Measurements from ENCODE around the gene PLEKHG3. TPM values are rescaled to one million over a fixed set of nuclear protein-coding genes. Genes with fewer than 3 reads are reported as not detected.

Gene PLEKHG3
- total RNA-seq (10 to 100 TPM; 14.5 to 14.7 TPM), polyA plus RNA-seq (10 to 100 TPM in 1 of 2 donors, 1 to 10 TPM in 1; 8.4 to 21.3 TPM)

DNA sequence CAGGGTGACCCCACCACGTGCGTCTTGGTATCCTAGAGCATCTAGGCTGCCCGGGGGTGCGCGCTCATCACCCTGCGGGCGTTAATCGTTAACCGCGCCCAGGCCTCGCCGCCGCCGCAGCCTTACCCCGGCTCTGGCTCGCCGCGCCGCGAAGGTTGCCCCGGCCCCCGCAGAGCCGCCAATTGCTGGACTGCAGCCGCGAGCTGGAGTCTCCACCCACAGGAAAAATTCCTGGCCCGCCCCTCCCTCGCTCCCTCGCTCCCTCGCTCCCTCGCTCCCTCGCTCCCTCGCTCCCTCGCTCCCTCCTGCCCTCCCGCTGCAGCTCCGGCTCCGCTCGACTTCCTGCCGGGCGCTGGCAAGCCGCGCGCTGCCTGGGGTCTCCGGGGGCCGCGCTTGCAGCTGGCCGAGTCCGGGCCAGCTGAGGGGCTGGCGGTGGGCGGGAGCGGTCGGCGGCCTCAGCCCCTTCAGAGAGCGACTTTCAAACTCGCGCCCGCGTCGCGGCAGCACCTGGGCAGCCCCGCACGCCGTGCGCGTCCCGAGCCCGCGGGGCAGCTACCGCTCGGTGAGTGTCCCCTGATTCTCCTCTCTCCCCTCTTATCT, at the start of gene PLEKHG3:
TSS of gene PLEKHG3 (plus strand) at position 282 of the 600 bp plus-strand sequence. CDS start 23,208 bp downstream, outside the sequence.
- Histone ChIP-seq H3K36me3 (ENCODE audit: control insufficient read depth in 4 of 4, insufficient read depth in 3 of 4, low read depth in 1 of 4, low read length in 3 of 4) (no peaks in the 10 kb centered on the region), H3K9ac (ENCODE audit: low read depth in 1 of 2, low read length in 2 of 2) (peak within 1 kb of the TSS; percentile 56 to 66), H3K27ac (ENCODE audit: low read depth in 1 of 2, low read length in 2 of 2) (peak within 1 kb of the TSS; percentile 90 to 91), H3K4me1 (ENCODE audit: control insufficient read depth in 4 of 4, insufficient read depth in 4 of 4, low read length in 3 of 4) (peaks cover 27 to 50% (median 44%) of the 10 kb centered on the region in 4 donors), H3K4me3 (ENCODE audit: low read depth in 1 of 3, low read length in 3 of 3) (peak within 1 kb of the TSS; percentile 70 to 76 (median 73)), H3K27me3 (ENCODE audit: control insufficient read depth in 4 of 4, insufficient read depth in 4 of 4, low read length in 3 of 4) (no peaks in the 10 kb centered on the region), H3K9me3 (ENCODE audit: control insufficient read depth in 4 of 4, low read length in 3 of 4) (no peaks in the 10 kb centered on the region)
- TF ChIP-seq RAD21 (IDR thresholded peaks at IDR 0.05): peak; percentile 13 to 52
- peak in 1 of 2 donors; percentile 20 for TF ChIP-seq EGR1 (IDR thresholded peaks at IDR 0.05; ENCODE audit: low read depth in 2 of 2)
- TF ChIP-seq, protein P1, sequence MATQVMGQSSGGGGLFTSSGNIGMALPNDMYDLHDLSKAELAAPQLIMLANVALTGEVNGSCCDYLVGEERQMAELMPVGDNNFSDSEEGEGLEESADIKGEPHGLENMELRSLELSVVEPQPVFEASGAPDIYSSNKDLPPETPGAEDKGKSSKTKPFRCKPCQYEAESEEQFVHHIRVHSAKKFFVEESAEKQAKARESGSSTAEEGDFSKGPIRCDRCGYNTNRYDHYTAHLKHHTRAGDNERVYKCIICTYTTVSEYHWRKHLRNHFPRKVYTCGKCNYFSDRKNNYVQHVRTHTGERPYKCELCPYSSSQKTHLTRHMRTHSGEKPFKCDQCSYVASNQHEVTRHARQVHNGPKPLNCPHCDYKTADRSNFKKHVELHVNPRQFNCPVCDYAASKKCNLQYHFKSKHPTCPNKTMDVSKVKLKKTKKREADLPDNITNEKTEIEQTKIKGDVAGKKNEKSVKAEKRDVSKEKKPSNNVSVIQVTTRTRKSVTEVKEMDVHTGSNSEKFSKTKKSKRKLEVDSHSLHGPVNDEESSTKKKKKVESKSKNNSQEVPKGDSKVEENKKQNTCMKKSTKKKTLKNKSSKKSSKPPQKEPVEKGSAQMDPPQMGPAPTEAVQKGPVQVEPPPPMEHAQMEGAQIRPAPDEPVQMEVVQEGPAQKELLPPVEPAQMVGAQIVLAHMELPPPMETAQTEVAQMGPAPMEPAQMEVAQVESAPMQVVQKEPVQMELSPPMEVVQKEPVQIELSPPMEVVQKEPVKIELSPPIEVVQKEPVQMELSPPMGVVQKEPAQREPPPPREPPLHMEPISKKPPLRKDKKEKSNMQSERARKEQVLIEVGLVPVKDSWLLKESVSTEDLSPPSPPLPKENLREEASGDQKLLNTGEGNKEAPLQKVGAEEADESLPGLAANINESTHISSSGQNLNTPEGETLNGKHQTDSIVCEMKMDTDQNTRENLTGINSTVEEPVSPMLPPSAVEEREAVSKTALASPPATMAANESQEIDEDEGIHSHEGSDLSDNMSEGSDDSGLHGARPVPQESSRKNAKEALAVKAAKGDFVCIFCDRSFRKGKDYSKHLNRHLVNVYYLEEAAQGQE (IDR thresholded peaks at IDR 0.05): peak; percentile 61
- no peak for TF ChIP-seq TAF1 (conservative IDR thresholded peaks at IDR 0.05)
- TF ChIP-seq HNF4G (IDR thresholded peaks at IDR 0.05): no peak
- TF ChIP-seq FOXA1 (IDR thresholded peaks at IDR 0.05): no peak
- TF ChIP-seq YY1 (IDR thresholded peaks at IDR 0.05): no peak
- TF ChIP-seq FOXA2 (IDR thresholded peaks at IDR 0.05): no peak
- TF ChIP-seq SP1 (IDR thresholded peaks at IDR 0.05): peak; percentile 61
- peak in 1 of 2 donors; percentile 43 for TF ChIP-seq HNF4A (conservative IDR thresholded peaks at IDR 0.05)
- peak; percentile 70 for DNase-seq (ENCODE audit: low spot score)
- WGBS: under 1% methylated on average over 69 of the region's 69 CpGs

DNA sequence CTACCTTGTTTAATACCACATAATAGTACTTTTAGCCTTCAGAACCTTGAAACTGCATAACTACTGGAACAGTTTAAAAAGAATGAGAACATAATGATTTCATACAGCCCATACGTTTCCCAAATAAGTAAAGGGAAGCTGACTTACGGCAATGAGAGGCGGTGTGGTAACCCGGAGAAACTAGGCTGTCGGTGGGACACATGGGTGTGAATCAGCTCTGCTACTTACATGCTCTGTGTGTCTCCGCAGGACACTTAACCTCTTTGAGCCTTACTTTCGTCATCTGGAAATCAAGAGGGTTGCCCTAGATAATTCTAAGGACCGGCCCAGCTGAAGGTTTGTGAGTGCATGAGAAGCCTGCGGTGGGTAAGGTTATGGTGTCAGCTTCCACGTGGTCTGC, 49.3 kb upstream of the PLEKHG3 start:
- Histone ChIP-seq H3K4me3 (ENCODE audit: low read depth in 1 of 3, low read length in 3 of 3) (no peak overlapping the region), H3K36me3 (ENCODE audit: control insufficient read depth in 4 of 4, insufficient read depth in 3 of 4, low read depth in 1 of 4, low read length in 3 of 4) (no peaks in the 10 kb centered on the region), H3K4me1 (ENCODE audit: control insufficient read depth in 4 of 4, insufficient read depth in 4 of 4, low read length in 3 of 4) (peaks cover 2 to 21% (median 12%) of the 10 kb centered on the region in 4 donors), H3K27me3 (ENCODE audit: control insufficient read depth in 4 of 4, insufficient read depth in 4 of 4, low read length in 3 of 4) (no peaks in the 10 kb centered on the region), H3K27ac (ENCODE audit: low read depth in 1 of 2, low read length in 2 of 2) (peak overlapping the region; percentile 69 to 79), H3K9ac (ENCODE audit: low read depth in 1 of 2, low read length in 2 of 2) (no peak overlapping the region), H3K9me3 (ENCODE audit: control insufficient read depth in 4 of 4, low read length in 3 of 4) (no peaks in the 10 kb centered on the region)
- no peak for TF ChIP-seq SP1 (IDR thresholded peaks at IDR 0.05)
- no peak for TF ChIP-seq RAD21 (IDR thresholded peaks at IDR 0.05)
- TF ChIP-seq, protein P2, sequence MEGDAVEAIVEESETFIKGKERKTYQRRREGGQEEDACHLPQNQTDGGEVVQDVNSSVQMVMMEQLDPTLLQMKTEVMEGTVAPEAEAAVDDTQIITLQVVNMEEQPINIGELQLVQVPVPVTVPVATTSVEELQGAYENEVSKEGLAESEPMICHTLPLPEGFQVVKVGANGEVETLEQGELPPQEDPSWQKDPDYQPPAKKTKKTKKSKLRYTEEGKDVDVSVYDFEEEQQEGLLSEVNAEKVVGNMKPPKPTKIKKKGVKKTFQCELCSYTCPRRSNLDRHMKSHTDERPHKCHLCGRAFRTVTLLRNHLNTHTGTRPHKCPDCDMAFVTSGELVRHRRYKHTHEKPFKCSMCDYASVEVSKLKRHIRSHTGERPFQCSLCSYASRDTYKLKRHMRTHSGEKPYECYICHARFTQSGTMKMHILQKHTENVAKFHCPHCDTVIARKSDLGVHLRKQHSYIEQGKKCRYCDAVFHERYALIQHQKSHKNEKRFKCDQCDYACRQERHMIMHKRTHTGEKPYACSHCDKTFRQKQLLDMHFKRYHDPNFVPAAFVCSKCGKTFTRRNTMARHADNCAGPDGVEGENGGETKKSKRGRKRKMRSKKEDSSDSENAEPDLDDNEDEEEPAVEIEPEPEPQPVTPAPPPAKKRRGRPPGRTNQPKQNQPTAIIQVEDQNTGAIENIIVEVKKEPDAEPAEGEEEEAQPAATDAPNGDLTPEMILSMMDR (IDR thresholded peaks at IDR 0.05; ENCODE audit: low read depth, low read length, missing input control): no peak
- TF ChIP-seq EGR1 (IDR thresholded peaks at IDR 0.05; ENCODE audit: low read depth in 2 of 2): no peak
- no peak for TF ChIP-seq NR2F2 (IDR thresholded peaks at IDR 0.05)
- TF ChIP-seq YY1 (IDR thresholded peaks at IDR 0.05): no peak
- TF ChIP-seq HNF4A (conservative IDR thresholded peaks at IDR 0.05): no peak
- 82% methylated on average over 10 of the region's 10 CpGs for WGBS
- DNase-seq (ENCODE audit: low spot score): no peak

DNA sequence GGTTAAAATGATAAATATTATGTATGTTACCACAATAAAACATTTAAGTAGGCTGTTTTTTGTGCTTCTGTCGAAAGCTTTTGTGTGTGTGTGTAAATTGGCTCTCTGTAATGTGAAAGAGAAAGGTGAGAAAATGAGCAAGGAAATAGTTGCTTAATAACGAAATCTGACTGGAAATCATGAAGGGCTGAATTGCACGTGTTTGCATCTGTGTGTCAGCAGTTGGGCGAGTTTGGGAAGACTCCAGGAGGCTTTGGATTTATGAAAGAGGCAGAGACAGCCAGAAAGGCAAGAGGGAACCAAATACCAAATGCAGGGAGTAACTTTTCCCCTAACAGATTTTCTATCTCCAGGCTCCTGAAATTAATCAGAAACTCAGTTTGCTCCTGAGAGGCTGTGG, 47.2 kb upstream of the PLEKHG3 start:
- Histone ChIP-seq H3K27ac (ENCODE audit: low read depth in 1 of 2, low read length in 2 of 2) (peak overlapping the region; percentile 27 to 55), H3K9me3 (ENCODE audit: control insufficient read depth in 4 of 4, low read length in 3 of 4) (no peaks in the 10 kb centered on the region), H3K9ac (ENCODE audit: low read depth in 1 of 2, low read length in 2 of 2) (no peak overlapping the region), H3K4me1 (ENCODE audit: control insufficient read depth in 4 of 4, insufficient read depth in 4 of 4, low read length in 3 of 4) (peaks cover 2 to 18% (median 11%) of the 10 kb centered on the region in 4 donors), H3K4me3 (ENCODE audit: low read depth in 1 of 3, low read length in 3 of 3) (no peak overlapping the region), H3K27me3 (ENCODE audit: control insufficient read depth in 4 of 4, insufficient read depth in 4 of 4, low read length in 3 of 4) (no peaks in the 10 kb centered on the region), H3K36me3 (ENCODE audit: control insufficient read depth in 4 of 4, insufficient read depth in 3 of 4, low read depth in 1 of 4, low read length in 3 of 4) (no peaks in the 10 kb centered on the region)
- 29% methylated on average over 4 of the region's 4 CpGs for WGBS
- DNase-seq (ENCODE audit: low spot score): no peak
- peak; percentile 39 to 87 for TF ChIP-seq RXRA (IDR thresholded peaks at IDR 0.05)
- peak; percentile 20 for TF ChIP-seq NR2F2 (IDR thresholded peaks at IDR 0.05)
- TF ChIP-seq TAF1 (conservative IDR thresholded peaks at IDR 0.05): no peak
- TF ChIP-seq FOXA2 (IDR thresholded peaks at IDR 0.05): no peak
- TF ChIP-seq SP1 (IDR thresholded peaks at IDR 0.05): peak; percentile 73
- TF ChIP-seq, protein P1 (IDR thresholded peaks at IDR 0.05): no peak
- TF ChIP-seq EGR1 (IDR thresholded peaks at IDR 0.05; ENCODE audit: low read depth in 2 of 2): peak; percentile 15 to 70
- TF ChIP-seq GABPA (IDR thresholded peaks at IDR 0.05 in 1 of 2, conservative IDR thresholded peaks at IDR 0.05 in 1 of 2): peak in 1 of 2 donors; percentile 31
- TF ChIP-seq, protein P2 (IDR thresholded peaks at IDR 0.05; ENCODE audit: low read depth, low read length, missing input control): no peak

Data from liver (tissue), 9 donors.